HepG2 (cell line): ENCODE results near the gene SIGLEC9. TPM values are rescaled to one million over a fixed set of nuclear protein-coding genes. Genes with fewer than 3 reads are reported as not detected.
A peak's percentile ranks its signal among the peaks of the same experiment; 100 is the strongest.

Experiments
- ATAC-seq: fragments of 200-7000 bp; cut with Tn5 transposase; 3 replicates; pipeline ENCODE4 v1.9.1; 2020; ENCODE audit warnings: mild to moderate bottlenecking, moderate library complexity
- BruUV-seq: library from RNA; stranded (reverse); fragments of 400-500 nt; replicated peaks from 2 replicates; lab custom pipeline; 2021; lab: Mats Ljungman, UMichigan
- CTCF ChIA-PET: fragments of 300-600 bp; formaldehyde crosslinking; extraction: SDS; loops from one replicate; lab custom pipeline; 2021; ENCODE audit warnings: low total read pairs, inconsistent platforms, low intra/inter-chr PET ratio; lab: Yijun Ruan, JAX
- POLR2A ChIA-PET: fragments of 350-600 bp; sonication (Branson Sonifier 250); formaldehyde crosslinking; loops from one replicate; lab custom pipeline; 2020; ENCODE audit warnings: antibody characterized with exemption, inconsistent platforms; lab: Yijun Ruan, JAX
- DNase-seq: peaks from one replicate; pipeline ENCODE4 v3.0.0-alpha.2; 2015; ENCODE audit warnings: low spot score
- FAIRE-seq: peaks from 3 replicates; lab custom pipeline; 2011; peaks lifted over from hg19 to GRCh38; lab: Jason Lieb, UNC
- H2AFZ ChIP-seq: one replicate; pipeline ENCODE4 v1.6.1; 2011; ENCODE audit warnings: low read length, inconsistent platforms
- H3K27ac ChIP-seq: fragments of 300-600 bp; 3 replicates; pipeline ENCODE4 v1.8.0; 2011; ENCODE audit warnings: mixed run types, mild to moderate bottlenecking, mixed read lengths, low read length, inconsistent platforms; ENCODE audit not compliant: insufficient read depth; ENCODE audit errors: extremely low read length
- H3K27me3 ChIP-seq, 2 experiments: fragments of 200-600 bp in 1 of 2; 2 replicates in 1 of 2; 3 replicates in 1 of 2; pipeline versions ENCODE4 v1.6.0 to v1.8.0; 2011; ENCODE audit warnings: low read length in 2 of 2, mild to moderate bottlenecking in 2 of 2, moderate library complexity in 2 of 2, inconsistent platforms in 1 of 2; ENCODE audit not compliant: insufficient read depth in 2 of 2, control insufficient read depth in 1 of 2
- H3K36me3 ChIP-seq, 2 experiments: fragments of 200-600 bp in 1 of 2; replicated peaks in 1 of 2; 2 replicates in 1 of 2; 3 replicates in 1 of 2; pipeline versions ENCODE4 v1.5.1 to v1.8.0; 2011; ENCODE audit warnings: low read length in 2 of 2, inconsistent platforms in 1 of 2; ENCODE audit not compliant: insufficient read depth in 2 of 2, control insufficient read depth in 1 of 2
- H3K4me1 ChIP-seq: 2 replicates; pipeline ENCODE4 v1.5.1; 2012; ENCODE audit warnings: low read length, inconsistent platforms; ENCODE audit not compliant: insufficient read depth
- H3K4me2 ChIP-seq: 2 replicates; pipeline ENCODE4 v1.6.0; 2011; ENCODE audit warnings: low read depth, low read length, inconsistent platforms
- H3K4me3 ChIP-seq, 3 experiments: fragments of 200-600 bp in 1 of 3; sonication (generic), shearing (Covaris generic) in 1 of 3; replicated peaks in 1 of 3; 2 replicates each; pipeline ENCODE4 v1.5.1; 2011 to 2016; ENCODE audit warnings: low read length in 3 of 3, inconsistent platforms in 2 of 3, low read depth in 2 of 3, mild to moderate bottlenecking in 2 of 3, control low read depth in 1 of 3, mixed read lengths in 1 of 3; ENCODE audit not compliant: insufficient read depth in 1 of 3
- H3K79me2 ChIP-seq: one replicate; pipeline ENCODE4 v1.6.1; 2011; ENCODE audit warnings: low read length, inconsistent platforms; ENCODE audit not compliant: insufficient read depth
- H3K9ac ChIP-seq: 2 replicates; pipeline ENCODE4 v1.6.0; 2011; ENCODE audit warnings: mild to moderate bottlenecking, low read depth, low read length, inconsistent platforms; ENCODE audit not compliant: insufficient read depth
- H3K9me3 ChIP-seq: 2 replicates; pipeline ENCODE4 v1.5.1; 2012; ENCODE audit warnings: mild to moderate bottlenecking, low read length
- H4K20me1 ChIP-seq: 2 replicates; pipeline ENCODE4 v1.6.0; 2011; ENCODE audit warnings: inconsistent platforms, mild to moderate bottlenecking, low read length, moderate library complexity; ENCODE audit not compliant: insufficient read depth
- CTCF ChIP-seq: sonication (generic); formaldehyde crosslinking; IDR thresholded peaks from 2 replicates; pipeline ENCODE4 v1.5.0; 2020; ENCODE audit warnings: mild to moderate bottlenecking, missing genetic modification reagents, moderate library complexity
- HMGXB4 ChIP-seq, 2 experiments: sonication (generic) in 1 of 2; formaldehyde crosslinking in 1 of 2; IDR thresholded peaks; 2 replicates each; pipeline versions ENCODE4 v1.4.0 to v1.6.1; 2018 to 2020; ENCODE audit warnings: missing genetic modification reagents in 2 of 2, borderline replicate concordance in 1 of 2, low read depth in 1 of 2, mild to moderate bottlenecking in 1 of 2, missing biosample characterization in 1 of 2
- JUN ChIP-seq: sonication (generic); formaldehyde crosslinking; IDR thresholded peaks from 2 replicates; pipeline ENCODE4 v1.4.0; 2020; ENCODE audit warnings: mild to moderate bottlenecking, missing genetic modification reagents
- NFE2 ChIP-seq: sonication (generic); formaldehyde crosslinking; IDR thresholded peaks from 2 replicates; pipeline ENCODE4 v1.4.0; 2020; ENCODE audit warnings: missing genetic modification reagents
- NFYB ChIP-seq: sonication (generic); formaldehyde crosslinking; IDR thresholded peaks from 2 replicates; pipeline ENCODE4 v1.4.0; 2020; ENCODE audit warnings: missing genetic modification reagents
- PRPF4 ChIP-seq: fragments of 200-400 bp; formaldehyde crosslinking; IDR thresholded peaks from 2 replicates; pipeline ENCODE4 v1.6.1; 2016; ENCODE audit warnings: low read length, low read depth; ENCODE audit not compliant: poor library complexity, severe bottlenecking
- SKI ChIP-seq: fragments of 450-650 bp; IDR thresholded peaks from one replicate; pipeline ENCODE4 v1.6.1; 2018; ENCODE audit warnings: mild to moderate bottlenecking; ENCODE audit not compliant: partially characterized antibody
- SMC3 ChIP-seq: IDR thresholded peaks from 2 replicates; pipeline ENCODE4 v1.6.1; 2011; ENCODE audit warnings: low read length, improper control_type of control experiment
- STAG1 ChIP-seq: sonication (generic); formaldehyde crosslinking; IDR thresholded peaks from 2 replicates; pipeline ENCODE4 v1.4.0; 2020; ENCODE audit warnings: missing genetic modification reagents
- XRCC5 ChIP-seq: fragments of 200-400 bp; formaldehyde crosslinking; optimal IDR thresholded peaks from 2 replicates; pipeline ENCODE3; 2017; ENCODE audit warnings: mild to moderate bottlenecking, low read length
- ZFP37 ChIP-seq: sonication (generic); formaldehyde crosslinking; IDR thresholded peaks from 2 replicates; pipeline ENCODE4 v1.4.0; 2020; ENCODE audit warnings: missing genetic modification reagents, borderline replicate concordance
- ZGPAT ChIP-seq: IDR thresholded peaks from 2 replicates; pipeline ENCODE4 v1.6.1; 2016; ENCODE audit warnings: mild to moderate bottlenecking
- ZIK1 ChIP-seq: sonication (generic); formaldehyde crosslinking; IDR thresholded peaks from 2 replicates; pipeline ENCODE4 v1.5.0; 2020; ENCODE audit warnings: mild to moderate bottlenecking, low read depth, missing genetic modification reagents, borderline replicate concordance
- ZNF792 ChIP-seq: IDR thresholded peaks from 2 replicates; pipeline ENCODE4 v1.6.1; 2016
- WGBS: methylation state at CpG from one replicate; pipeline ENCODE4 v1.1.6; 2017; ENCODE audit warnings: low lambda C conversion rate; 5-methylcytosine and 5-hydroxymethylcytosine counted together
- in situ Hi-C: cut with HindIII; loops from 2 replicates; pipeline ENCODE4 v1.10.0; 2017; ENCODE audit warnings: low pct_unique_long_range_greater_than_20kb; ENCODE audit not compliant: extremely low pct_ligation_motif_present
- intact Hi-C: fragments of 100-400 bp; cut with micrococcal nuclease; formaldehyde crosslinking; loops from one replicate; pipeline ENCODE4 v1.10.0; 2022; ENCODE audit not compliant: unreplicated experiment
- polyA plus RNA-seq, 8 experiments: library from polyadenylated mRNA; depleted of rRNA in 3 of 8; stranded (reverse) in 7 of 8; unstranded in 1 of 8; fragments of >200 nt; fragmentation: Illumina TruSeq in 4 of 8; extraction: Trizol in 4 of 8; gene quantifications; 2 replicates each; pipeline versions ENCODE4 v1.2.1 to v1.2.3, GENCODE V29; 2011 to 2016; ENCODE audit warnings: low read depth in 4 of 8, missing spikeins in 1 of 8, mixed read lengths in 1 of 8; ENCODE audit not compliant: insufficient read depth in 1 of 8
- total RNA-seq, 5 experiments: library from RNA; depleted of rRNA; stranded (reverse); fragments of >200 nt; fragmentation: Illumina TruSeq; extraction: Trizol; gene quantifications; 2 replicates each; pipeline ENCODE4 v1.2.3, GENCODE V29; 2016; ENCODE audit warnings: low read depth in 1 of 5

SIGLEC9 gene
- total and polyA plus RNA-seq, 2 of the 13 experiments (the other 11 are each of a cell fraction or from before 2014, with no cell fraction given): not detected

DNA sequence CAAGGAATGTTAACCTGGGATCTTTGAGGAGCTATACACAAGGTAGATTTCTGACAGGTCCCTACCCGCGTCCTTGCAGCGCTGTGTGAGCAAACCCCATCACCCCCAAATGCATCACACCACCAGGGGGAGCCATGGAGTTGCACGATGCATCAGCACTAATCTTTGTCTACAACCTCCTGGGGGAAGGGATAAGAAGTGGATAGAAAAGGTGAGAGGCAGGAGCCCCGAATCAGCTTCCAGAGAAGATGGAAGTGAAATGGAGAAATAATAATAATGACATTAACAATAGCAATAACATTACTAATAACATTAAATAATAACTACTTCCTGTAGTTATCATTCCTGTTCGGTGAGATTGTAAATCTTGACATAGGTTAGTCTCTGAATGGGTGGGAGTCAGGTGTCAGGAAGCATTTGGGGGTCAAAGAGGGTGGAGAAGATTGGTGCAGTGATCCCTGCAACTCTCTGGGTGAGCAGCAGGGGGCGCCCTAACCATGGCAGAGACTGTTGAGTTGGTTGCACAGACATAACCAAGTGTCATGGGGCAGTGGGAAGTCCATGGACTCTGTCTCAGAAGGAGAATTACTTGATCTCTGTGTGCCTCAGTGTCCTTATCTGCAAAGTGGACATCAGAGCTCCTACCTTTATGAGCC lies 33.9 kb downstream of the SIGLEC9 start:
- in situ Hi-C loops (loop anchor here (10.0 kb wide), 1 partner anchor 106 kb away; no protein-coding TSS in a partner anchor), intact Hi-C loops (no loop called here)
- Histone ChIP-seq H3K4me2 (no peak overlapping the region), H4K20me1 (no peaks in the 10 kb centered on the region), H3K9me3 (no peaks in the 10 kb centered on the region), H3K4me1 (no peaks in the 10 kb centered on the region), H2AFZ (no peak overlapping the region), H3K36me3 (no peaks in the 10 kb centered on the region), H3K27ac (no peak overlapping the region), H3K27me3 (peaks cover 6 to 22% of the 10 kb centered on the region in 2 experiments; a peak in 2 of 5 replicates), H3K4me3 (no peak overlapping the region), H3K9ac (no peak overlapping the region), H3K79me2 (no peaks in the 10 kb centered on the region)
- ChIA-PET CTCF (interaction anchor here (1.2 to 2.4 kb wide), 2 partner anchors 11 to 101 kb away, joined by 6 to 12 read pairs; no protein-coding TSS in a partner anchor), POLR2A (no interaction called here)
- peak; percentile 66 for ATAC-seq
- peak; percentile 63 for FAIRE-seq
- no TSS peak for BruUV-seq
- WGBS: 16% methylated on average over 7 of the region's 7 CpGs
- DNase-seq: peak; percentile 42
- TF ChIP-seq ZGPAT (CRISPR knock-in tag) (no peak), CTCF (CRISPR knock-in tag) (peak; percentile 51), SKI (no peak), ZFP37 (CRISPR knock-in tag) (no peak), STAG1 (CRISPR knock-in tag) (peak; percentile 44; the same call in 1 of the 2 replicates), NFYB (CRISPR knock-in tag) (no peak), NFE2 (CRISPR knock-in tag) (peak; percentile 52; the same call in 1 of the 2 replicates), HMGXB4 (CRISPR knock-in tag; IDR thresholded peaks at IDR 0.05; ENCODE audit: borderline replicate concordance in 1 of 2, low read depth in 1 of 2) (peak; percentile 18 to 29; a peak in 1 of 4 replicates), PRPF4 (no peak), SMC3 (peak; percentile 60), JUN (CRISPR knock-in tag) (no peak), ZIK1 (no peak), ZNF792 (CRISPR knock-in tag) (0 out of 2 replicates have a peak, but pooled peaks have one; percentile 42), XRCC5 (peak; percentile 71)
